Measurements from ENCODE around the gene CD6. TPM values are rescaled to one million over a fixed set of nuclear protein-coding genes. Genes with fewer than 3 reads are reported as not detected.

The CD6 gene
- polyA plus RNA-seq, 1 experiment: not detected

DNA sequence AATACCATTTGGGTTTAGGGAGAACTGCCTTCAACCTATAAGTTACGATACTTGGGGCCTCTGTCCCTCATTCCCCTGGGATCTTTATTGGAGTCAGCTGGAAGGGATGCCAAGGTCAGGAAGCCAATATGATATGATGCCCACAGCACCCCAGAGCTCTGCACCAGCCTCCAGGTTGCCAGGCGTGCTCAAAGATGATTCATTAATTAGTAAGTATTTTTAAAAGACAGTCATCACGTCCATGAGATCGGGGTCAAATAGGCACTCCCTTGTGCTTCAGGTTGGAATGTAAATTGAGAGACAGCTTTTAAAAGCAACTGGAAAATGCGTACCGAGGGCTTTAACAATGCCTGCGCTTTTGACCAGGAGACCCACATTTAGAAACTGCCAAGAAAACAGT lies 73.8 kb downstream of the CD6 start:
- DNase-seq (ENCODE audit: low read depth, low spot score): no peak
- Histone ChIP-seq H3K27me3 (ENCODE audit: control insufficient read depth, insufficient read depth, low read length) (peaks cover 25% of the 10 kb centered on the region), H3K9me3 (ENCODE audit: control insufficient read depth, insufficient read depth, low read length) (no peaks in the 10 kb centered on the region), H3K27ac (ENCODE audit: low read depth, low read length) (no peak overlapping the region), H3K4me3 (ENCODE audit: low read depth, low read length) (no peak overlapping the region)
- ChIA-PET CTCF (no interaction called here), POLR2A (no interaction called here)
- TF ChIP-seq, protein P1, sequence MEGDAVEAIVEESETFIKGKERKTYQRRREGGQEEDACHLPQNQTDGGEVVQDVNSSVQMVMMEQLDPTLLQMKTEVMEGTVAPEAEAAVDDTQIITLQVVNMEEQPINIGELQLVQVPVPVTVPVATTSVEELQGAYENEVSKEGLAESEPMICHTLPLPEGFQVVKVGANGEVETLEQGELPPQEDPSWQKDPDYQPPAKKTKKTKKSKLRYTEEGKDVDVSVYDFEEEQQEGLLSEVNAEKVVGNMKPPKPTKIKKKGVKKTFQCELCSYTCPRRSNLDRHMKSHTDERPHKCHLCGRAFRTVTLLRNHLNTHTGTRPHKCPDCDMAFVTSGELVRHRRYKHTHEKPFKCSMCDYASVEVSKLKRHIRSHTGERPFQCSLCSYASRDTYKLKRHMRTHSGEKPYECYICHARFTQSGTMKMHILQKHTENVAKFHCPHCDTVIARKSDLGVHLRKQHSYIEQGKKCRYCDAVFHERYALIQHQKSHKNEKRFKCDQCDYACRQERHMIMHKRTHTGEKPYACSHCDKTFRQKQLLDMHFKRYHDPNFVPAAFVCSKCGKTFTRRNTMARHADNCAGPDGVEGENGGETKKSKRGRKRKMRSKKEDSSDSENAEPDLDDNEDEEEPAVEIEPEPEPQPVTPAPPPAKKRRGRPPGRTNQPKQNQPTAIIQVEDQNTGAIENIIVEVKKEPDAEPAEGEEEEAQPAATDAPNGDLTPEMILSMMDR (IDR thresholded peaks at IDR 0.05; ENCODE audit: low read depth, low read length): no peak

DNA sequence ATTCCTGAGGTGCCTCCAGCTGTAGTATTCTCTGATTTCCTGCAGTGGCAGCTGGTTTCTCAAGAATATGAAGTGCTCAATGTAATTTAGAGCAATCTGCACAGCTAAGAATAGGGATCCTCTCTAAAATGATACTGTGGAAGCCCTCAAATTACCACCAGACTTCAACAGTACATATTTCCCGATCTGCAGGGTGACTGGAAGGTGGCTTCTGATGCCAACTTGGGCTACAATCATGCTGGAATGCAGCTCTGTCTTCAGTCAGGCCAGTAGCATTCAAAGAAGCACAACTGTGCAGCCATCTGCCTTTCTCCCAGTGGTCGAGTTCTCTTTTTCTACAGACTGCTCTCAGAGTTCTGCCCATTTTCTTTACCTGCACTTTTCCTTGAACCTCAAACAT lies 75.4 kb downstream of the CD6 start:
- Histone ChIP-seq H3K4me3 (ENCODE audit: low read depth, low read length) (no peak overlapping the region), H3K9me3 (ENCODE audit: control insufficient read depth, insufficient read depth, low read length) (no peaks in the 10 kb centered on the region), H3K27ac (ENCODE audit: low read depth, low read length) (no peak overlapping the region), H3K27me3 (ENCODE audit: control insufficient read depth, insufficient read depth, low read length) (peaks cover 25% of the 10 kb centered on the region)
- CTCF ChIA-PET: no interaction called here
- no peak for DNase-seq (ENCODE audit: low read depth, low spot score)
- TF ChIP-seq, protein P1 (IDR thresholded peaks at IDR 0.05; ENCODE audit: low read depth, low read length): no peak
- POLR2A ChIA-PET: no interaction called here

DNA sequence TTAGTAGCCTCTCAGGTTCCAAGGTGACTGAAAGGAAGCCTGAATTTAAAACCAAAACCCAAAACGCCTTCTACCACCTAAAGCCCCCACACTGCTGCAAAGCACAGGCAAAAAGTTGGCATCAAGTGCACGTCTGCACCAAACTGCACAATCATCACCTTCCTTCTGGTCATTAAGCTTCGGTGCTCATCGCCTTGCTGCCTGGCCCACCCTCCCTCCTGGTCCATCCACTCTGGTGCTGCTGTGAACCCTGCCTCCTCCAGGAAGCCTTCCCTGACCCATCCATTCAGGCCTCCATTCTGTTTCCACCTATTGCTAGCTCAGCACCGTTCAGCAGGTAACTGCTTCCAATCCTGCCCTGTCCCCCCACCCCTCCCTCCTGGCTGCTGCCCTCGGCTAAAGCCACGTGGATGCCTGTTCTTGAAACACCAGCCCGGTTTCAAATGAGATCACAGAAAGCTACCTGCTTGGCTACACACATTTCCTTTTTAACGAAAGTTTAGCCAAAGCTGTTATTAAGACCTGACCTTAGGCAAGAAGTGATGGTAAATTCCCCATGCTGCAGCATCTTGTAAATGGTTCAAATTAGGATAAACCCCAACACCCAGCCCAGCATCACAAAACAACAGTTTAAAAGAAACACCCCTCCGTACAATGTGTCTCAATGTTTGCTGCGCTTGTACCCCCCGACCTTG lies 77.0 kb downstream of the CD6 start:
- POLR2A ChIA-PET: no interaction called here
- no peak overlapping the region for H3K27ac ChIP-seq (ENCODE audit: low read depth, low read length)
- TF ChIP-seq, protein P1 (IDR thresholded peaks at IDR 0.05; ENCODE audit: low read depth, low read length): no peak
- H3K27me3 ChIP-seq (ENCODE audit: control insufficient read depth, insufficient read depth, low read length): peaks cover 25% of the 10 kb centered on the region
- H3K9me3 ChIP-seq (ENCODE audit: control insufficient read depth, insufficient read depth, low read length): no peaks in the 10 kb centered on the region
- CTCF ChIA-PET: no interaction called here
- H3K4me3 ChIP-seq (ENCODE audit: low read depth, low read length): no peak overlapping the region
- DNase-seq (ENCODE audit: low read depth, low spot score): no peak

DNA sequence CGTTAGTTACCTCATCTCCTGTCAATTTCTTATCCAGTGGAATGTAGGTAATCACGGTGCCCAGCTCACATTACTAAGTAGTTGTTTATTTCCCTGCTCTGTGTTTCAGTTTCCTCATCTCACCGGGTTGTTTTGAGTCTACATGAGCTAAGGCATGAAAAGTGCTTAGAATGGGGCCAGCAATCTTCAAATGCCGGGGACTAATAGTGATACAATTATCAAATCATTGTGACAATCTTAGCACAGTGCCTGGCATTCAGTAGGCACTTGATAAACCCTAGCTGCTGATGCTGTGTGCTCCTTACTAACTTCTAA lies 77.5 kb downstream of the CD6 start:
- CTCF ChIA-PET: no interaction called here
- POLR2A ChIA-PET: no interaction called here
- H3K27me3 ChIP-seq (ENCODE audit: control insufficient read depth, insufficient read depth, low read length): peaks cover 25% of the 10 kb centered on the region

DNA sequence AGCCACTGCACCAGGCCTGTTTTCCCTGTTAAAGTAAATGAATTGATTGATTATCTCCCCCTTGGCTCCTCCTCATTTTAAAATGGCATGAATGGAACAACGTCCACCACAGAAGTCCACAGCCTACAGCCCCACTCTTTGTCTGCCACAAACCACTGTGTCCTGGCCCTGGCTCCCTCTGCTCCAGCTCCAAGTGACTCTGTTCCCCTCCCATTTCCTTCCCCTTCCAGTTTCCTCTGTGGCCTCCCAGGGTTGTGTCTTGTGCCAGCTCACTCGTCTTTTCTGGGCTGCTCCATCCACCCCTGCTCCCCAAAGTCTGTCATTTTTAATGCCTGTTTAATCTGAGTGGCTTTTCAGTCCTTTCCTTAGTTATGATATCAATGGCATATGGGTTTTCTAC lies 78.4 kb downstream of the CD6 start:
- TF ChIP-seq, protein P1 (IDR thresholded peaks at IDR 0.05; ENCODE audit: low read depth, low read length): no peak
- H3K9me3 ChIP-seq (ENCODE audit: control insufficient read depth, insufficient read depth, low read length): no peaks in the 10 kb centered on the region
- CTCF ChIA-PET: no interaction called here
- POLR2A ChIA-PET: no interaction called here
- no peak overlapping the region for H3K4me3 ChIP-seq (ENCODE audit: low read depth, low read length)
- no peak for DNase-seq (ENCODE audit: low read depth, low spot score)
- H3K27ac ChIP-seq (ENCODE audit: low read depth, low read length): no peak overlapping the region
- H3K27me3 ChIP-seq (ENCODE audit: control insufficient read depth, insufficient read depth, low read length): peaks cover 28% of the 10 kb centered on the region

More for the DNA sequence above, 77.5 kb downstream of the CD6 start:
- DNase-seq (ENCODE audit: low read depth, low spot score): no peak
- no peaks in the 10 kb centered on the region for H3K9me3 ChIP-seq (ENCODE audit: control insufficient read depth, insufficient read depth, low read length)
- no peak overlapping the region for H3K4me3 ChIP-seq (ENCODE audit: low read depth, low read length)
- no peak overlapping the region for H3K27ac ChIP-seq (ENCODE audit: low read depth, low read length)
- TF ChIP-seq, protein P1 (IDR thresholded peaks at IDR 0.05; ENCODE audit: low read depth, low read length): no peak
